SK-N-SH treated with all-trans-retinoic acid at 6 μM for 48 hours (cell line): ENCODE results near the gene CRYBG3.

ENCODE experiments used
- ATAC-seq: fragments of 200-7000 bp; cut with Tn5 transposase; 3 replicates; pipeline ENCODE4 v1.9.1; 2020; ENCODE audit warnings: mild to moderate bottlenecking, moderate library complexity
- BACH2 ChIP-seq: fragments of 250-450 bp; sonication (Bioruptor Pico); IDR thresholded peaks from 2 replicates; pipeline ENCODE4 v1.9.0; 2021; ENCODE audit warnings: mild to moderate bottlenecking, borderline replicate concordance
- CSDC2 ChIP-seq: fragments of 250-450 bp; sonication (Bioruptor Pico); IDR thresholded peaks from 2 replicates; pipeline ENCODE4 v1.5.0; 2020; ENCODE audit warnings: mild to moderate bottlenecking, moderate library complexity
- TF ChIP-seq, protein P1 (sequence below): fragments of 250-450 bp; sonication (Bioruptor Pico); IDR thresholded peaks from 2 replicates; pipeline ENCODE4 v1.5.0; 2020; ENCODE audit warnings: mild to moderate bottlenecking, moderate library complexity

CRYBG3 gene

GRCh38 chr3:97994328-97994945 is 172.6 kb downstream of the CRYBG3 start:
- ATAC-seq, result no peak
- no peak for TF ChIP-seq BACH2 (CRISPR knock-in tag)
- TF ChIP-seq, protein P1, sequence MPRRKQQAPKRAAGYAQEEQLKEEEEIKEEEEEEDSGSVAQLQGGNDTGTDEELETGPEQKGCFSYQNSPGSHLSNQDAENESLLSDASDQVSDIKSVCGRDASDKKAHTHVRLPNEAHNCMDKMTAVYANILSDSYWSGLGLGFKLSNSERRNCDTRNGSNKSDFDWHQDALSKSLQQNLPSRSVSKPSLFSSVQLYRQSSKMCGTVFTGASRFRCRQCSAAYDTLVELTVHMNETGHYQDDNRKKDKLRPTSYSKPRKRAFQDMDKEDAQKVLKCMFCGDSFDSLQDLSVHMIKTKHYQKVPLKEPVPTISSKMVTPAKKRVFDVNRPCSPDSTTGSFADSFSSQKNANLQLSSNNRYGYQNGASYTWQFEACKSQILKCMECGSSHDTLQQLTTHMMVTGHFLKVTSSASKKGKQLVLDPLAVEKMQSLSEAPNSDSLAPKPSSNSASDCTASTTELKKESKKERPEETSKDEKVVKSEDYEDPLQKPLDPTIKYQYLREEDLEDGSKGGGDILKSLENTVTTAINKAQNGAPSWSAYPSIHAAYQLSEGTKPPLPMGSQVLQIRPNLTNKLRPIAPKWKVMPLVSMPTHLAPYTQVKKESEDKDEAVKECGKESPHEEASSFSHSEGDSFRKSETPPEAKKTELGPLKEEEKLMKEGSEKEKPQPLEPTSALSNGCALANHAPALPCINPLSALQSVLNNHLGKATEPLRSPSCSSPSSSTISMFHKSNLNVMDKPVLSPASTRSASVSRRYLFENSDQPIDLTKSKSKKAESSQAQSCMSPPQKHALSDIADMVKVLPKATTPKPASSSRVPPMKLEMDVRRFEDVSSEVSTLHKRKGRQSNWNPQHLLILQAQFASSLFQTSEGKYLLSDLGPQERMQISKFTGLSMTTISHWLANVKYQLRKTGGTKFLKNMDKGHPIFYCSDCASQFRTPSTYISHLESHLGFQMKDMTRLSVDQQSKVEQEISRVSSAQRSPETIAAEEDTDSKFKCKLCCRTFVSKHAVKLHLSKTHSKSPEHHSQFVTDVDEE (CRISPR knock-in tag), result no peak
- TF ChIP-seq CSDC2, result no peak
